GM18526 (cell line): ENCODE measurements around the gene KRTAP10-8.
"Not testable (repeated sequence)": the region's sequence is repeated elsewhere in the genome, so short reads cannot be mapped to it uniquely, and the experiment has no call there.

Experiments
- POLR2A ChIP-seq: IDR thresholded peaks from 3 replicates; pipeline ENCODE4 v1.6.1; 2011; ENCODE audit not compliant: insufficient read length; ENCODE audit errors: extremely low read depth

The KRTAP10-8 gene, protein sequence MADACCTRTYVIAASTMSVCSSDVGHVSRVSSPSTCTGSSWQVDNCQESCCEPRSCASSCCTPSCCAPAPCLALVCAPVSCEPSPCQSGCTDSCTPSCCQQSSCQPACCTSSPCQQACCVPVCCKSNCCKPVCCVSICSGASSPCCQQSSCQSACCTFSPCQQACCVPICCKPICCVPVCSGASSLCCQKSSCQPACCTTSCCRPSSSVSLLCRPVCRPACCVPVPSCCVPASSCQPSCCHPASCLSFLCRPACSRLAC

DNA sequence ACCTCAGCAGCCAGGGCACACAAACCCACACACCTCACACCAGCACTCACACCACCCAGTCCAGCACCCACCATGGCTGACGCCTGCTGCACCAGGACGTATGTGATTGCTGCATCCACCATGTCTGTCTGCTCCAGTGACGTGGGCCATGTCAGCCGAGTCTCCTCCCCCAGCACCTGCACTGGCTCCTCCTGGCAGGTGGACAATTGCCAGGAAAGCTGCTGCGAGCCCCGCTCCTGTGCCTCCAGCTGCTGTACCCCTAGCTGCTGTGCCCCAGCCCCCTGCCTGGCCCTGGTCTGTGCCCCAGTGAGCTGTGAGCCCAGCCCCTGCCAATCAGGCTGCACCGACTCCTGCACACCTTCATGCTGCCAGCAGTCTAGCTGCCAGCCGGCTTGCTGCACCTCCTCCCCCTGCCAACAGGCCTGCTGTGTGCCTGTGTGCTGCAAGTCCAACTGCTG, at the start of gene KRTAP10-8:
Gene KRTAP10-8, plus strand, starts transcription at position 51 of the 458 bp plus-strand sequence. Its CDS starts 22 bp downstream, at position 73.
- no peak for TF ChIP-seq POLR2A

DNA sequence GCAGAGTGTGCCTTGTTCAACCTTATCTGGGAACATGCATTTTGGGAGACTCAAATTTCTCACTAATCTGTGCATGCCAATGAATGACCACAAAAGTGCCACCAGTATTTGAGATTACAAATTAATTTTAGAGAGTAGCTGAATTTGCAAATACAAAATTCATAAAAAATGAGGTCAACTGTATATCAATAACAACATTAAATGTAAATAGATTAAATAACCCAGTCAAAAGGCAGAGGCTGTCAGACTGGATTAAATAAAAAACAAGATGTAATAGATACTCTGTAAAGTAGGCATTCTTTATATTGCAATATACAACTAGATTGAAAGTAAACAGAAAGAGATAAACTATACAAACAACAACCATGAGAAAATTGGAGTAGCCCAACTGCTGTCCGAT, 47.8 kb upstream of the KRTAP10-8 start:
- no peak for TF ChIP-seq POLR2A

DNA sequence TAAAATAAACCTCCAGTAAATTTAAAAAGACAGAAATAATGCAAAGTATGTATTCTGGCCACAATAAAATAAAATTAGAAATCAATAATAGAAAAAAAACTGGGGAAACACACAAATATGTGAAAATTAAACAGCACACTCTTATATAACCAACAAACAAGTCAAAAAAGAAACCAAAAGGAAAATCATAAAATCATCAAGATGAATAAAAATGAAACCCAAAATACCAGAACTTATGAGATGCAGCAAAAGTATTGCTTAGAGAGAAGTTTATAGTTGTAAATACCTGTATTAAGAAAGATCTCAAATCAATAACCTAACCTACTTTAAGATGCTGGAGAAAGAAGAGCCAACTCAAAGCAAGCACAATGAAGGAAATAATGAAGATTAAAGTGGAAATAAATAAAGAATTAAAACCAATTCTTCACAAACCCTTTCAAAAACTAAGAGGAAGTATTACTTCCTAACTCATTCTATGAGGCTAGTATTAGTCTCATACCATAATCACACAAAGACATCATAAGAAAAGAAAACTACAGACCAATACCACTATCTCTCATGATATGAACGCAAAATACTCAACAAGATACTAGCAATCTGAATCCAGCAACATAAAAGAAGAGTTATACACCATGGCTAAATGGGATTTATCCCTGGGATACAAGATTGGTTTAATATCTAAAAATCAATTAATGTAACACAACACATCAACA, 46.8 kb upstream of the KRTAP10-8 start:
- no peak for TF ChIP-seq POLR2A

DNA sequence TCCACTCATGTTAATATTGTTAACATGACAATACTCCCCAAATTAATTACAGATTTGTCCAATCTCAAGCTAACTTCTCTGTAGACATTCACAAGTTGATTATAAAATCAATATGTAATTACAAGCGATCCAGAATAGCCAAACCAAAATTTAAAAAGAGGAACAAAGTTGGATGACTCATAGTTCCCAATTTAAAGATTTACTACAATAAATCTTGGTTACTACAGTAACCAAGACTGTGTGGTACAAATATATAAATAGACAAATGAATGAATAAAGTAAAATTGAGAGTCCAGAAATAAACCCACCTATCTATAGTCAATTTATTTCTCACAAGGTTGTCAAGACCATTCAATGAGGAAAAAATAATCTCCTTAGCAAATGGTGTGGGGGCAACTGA, 45.5 kb upstream of the KRTAP10-8 start:
- no peak for TF ChIP-seq POLR2A

DNA sequence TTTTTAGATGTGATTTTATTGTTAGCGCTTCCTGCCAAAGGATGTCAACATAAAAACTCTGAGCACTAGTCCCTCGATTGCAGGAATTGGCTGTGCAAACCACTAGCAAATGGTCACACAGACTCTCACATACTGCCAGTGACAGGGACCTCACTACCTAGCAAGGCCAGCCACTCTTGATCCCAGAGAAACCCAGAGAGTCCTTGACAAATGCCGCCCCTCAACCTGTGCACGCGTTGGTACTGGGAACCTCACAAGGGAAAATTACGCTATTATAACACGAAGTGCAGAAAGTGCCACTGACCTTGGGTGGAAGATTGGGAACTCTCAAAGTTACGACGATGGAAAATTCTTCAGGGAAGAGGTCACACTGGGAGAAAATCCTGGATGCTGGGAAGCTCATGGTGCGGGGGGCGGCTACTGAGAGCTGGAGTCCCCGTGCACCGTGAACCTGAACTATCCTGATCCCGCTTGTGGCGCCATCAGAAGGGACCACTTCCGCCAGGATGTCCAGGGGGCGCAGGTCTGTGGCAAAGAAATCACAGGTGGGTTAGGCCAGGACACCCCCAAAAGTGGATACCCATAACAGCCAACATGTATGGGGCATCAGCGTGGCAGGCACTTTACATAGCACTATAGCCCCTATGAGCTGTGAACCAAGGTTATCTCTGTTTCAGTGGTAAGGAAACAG, 44.3 kb upstream of the KRTAP10-8 start:
- TF ChIP-seq POLR2A = no peak

DNA sequence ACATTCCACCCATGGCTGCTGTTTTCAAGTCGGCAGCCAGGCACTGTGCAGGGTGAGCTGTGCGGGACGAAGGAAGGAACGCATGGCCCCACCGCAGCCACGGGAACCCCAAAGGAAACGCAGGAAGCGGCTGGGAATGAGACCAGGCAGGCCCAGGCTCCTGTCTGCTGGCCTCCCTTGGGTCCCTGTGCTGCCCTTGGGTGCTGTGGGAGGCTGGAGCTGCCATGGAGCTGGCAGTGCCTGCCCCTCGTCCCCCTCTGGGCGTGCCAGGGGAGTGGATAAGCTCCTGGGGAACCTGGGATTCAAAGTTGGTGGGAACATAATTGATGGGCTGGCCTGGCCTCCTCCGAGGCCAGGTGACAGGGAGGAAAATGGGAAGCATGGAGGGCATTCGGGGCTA, 43.6 kb upstream of the KRTAP10-8 start:
- TF ChIP-seq POLR2A = no peak

DNA sequence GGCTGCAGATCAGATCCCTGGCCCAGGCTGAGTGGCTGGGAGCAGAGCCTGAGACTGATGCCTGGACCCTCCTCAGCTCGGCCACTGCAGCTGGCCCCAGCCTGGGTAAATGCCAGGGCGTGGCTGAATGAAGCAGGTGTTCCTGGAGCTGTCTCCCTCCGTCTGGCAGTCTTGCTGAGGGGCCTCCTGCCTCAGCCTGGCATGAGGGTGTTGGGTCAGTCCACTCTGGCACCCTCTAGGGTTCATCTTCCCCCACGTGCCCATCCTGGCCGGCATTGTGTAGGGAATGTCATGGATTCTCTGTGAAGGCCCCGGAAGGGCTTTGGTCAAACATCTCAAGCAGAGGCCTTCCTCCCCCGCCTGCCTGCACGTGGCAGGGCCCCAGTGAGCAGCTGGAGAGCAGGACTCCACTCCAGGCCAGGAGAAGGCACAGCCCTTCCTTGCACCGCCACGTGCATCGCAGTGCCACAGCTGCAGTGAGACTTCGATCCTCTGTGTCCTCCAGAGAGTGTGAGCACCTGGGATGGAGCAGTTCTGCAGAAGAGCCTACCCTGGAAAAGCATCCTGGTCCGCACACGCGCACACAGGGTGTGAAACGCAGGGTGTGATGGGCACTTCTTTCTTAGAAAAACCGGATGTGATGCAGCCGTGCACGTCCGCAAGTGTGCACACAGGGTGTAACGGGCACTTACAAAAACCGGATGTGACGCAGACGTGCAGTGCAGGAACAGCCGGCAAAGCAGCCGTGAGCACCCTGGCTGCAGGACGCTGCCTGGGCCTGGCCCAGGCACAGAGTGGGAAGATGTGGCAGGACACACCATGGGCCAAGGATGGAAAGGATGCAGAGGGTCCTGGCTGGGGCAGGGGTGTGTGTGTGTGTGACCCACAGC, 43.0 kb upstream of the KRTAP10-8 start:
- no peak for TF ChIP-seq POLR2A

DNA sequence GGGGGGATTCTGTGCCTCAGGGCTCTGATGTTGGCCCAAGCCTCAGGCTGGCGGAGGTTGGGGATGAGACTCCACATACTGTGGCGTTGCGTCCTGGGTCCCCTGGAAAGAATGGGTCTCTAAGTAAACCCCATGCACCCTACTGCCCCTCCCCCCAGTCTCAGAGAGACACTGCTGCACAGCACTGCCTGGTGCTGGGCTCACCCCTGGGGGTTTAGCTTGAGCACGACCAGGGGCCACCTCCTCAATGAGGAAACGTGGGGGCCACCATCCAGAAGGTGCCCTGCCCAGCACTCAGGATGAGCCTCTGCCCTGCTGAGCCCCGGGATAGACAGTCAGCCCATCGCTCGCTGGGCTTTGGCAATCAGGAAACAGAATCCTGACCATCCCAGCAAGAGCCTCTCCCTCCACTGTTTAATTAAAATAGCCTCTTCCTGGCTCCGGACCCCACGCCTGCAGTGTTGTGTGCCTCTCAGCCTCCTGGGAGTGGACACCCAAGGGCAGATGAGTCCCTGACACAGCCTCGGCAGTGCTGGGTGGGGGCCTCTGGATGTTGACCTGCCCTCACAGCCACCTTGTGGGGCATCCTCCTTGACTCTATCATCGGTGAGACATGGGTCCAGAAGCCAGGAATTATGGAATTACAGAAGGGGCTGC, 41.9 kb upstream of the KRTAP10-8 start:
- TF ChIP-seq POLR2A = no peak

DNA sequence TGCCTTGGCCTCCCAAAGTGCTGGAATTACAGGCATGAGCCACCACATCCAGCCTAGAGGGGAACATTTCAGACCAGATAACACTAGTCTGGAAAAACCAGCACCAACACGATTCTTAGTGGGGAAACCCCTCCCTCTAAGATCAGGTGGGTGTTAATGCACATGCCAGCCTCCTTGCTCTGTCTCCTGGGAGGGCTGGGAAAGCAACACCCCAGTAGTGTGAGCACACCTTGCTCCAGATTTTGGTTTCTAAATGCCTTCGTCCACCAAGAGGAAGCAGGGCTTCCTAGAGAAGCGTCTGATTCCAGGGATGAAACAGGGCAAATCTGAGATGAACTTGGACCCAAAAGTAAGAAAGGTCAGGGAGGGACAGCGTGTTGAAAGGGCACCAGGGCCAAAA, 40.6 kb upstream of the KRTAP10-8 start:
- no peak for TF ChIP-seq POLR2A

DNA sequence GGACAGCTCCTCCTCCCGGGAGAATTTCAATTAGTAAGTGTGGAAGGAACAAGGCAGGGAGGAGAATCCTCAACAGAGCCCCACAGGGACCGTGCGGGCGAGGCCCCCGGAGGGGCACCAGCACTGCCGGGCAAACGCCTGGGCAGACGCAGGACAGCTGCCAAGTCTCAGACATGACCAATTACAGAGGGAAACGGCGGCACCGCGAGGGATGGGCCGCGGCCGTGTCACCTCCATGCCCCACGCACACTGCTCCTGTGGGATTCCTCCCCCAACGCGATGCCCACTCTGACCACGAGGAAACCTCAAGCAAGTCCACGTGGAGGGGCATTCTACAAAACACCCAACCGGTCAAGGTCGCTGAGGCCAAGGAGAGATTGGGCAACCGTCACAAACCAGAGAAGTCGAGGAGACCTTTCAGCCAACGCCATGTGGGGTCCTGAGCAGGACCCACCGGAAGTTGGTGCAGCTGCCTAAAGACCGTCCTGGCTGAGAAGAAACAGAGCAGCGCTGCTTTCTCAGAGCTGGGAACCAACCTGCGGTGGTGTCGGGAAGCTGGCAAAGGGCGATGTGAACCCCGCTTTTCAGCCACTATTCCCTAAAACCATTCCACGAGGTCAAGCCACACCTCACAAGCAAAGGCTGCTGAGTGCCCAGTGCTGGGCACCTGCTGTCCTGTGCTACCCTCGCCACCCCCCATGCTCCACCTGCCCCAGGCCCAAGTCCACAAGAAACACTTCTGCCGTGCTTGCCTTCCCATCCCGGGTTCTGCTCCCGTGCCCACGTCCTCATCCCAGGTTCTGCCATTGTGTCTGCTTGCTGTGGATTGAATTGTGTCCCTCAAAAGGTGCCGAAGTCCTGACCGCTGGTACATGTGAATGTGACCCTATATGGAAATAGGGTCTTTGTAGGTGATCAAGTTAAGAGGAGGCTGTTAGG, 39.8 kb upstream of the KRTAP10-8 start:
- TF ChIP-seq POLR2A = no peak

DNA sequence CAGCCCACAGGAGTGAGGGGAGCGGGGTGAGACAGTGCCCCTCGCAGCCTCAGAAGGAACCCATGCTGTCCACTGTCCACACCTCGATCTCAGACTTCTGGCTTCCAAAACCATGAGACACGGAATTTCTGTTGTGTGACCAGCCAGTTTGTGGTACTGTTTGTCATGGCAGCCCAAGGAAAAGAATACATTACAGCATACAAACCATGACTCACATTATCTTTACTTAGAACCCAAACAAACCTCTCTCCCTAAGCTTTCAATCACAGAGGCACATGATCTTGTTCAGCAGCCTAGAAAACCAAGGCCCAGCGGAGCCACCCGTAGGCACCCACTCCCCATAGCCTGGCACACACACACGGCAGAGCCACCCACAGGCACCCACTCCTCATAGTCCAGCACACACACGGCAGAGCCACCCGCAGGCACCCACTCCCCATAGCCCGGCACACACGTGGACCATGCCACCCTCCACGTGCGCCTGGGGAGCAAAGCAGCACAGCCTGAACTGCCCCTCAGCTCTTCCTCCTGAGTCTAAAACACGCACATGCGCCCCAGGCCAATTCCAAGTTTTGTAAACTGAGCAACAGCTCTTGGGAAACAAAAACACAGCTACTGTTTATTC, 38.8 kb upstream of the KRTAP10-8 start:
- TF ChIP-seq POLR2A = no peak

DNA sequence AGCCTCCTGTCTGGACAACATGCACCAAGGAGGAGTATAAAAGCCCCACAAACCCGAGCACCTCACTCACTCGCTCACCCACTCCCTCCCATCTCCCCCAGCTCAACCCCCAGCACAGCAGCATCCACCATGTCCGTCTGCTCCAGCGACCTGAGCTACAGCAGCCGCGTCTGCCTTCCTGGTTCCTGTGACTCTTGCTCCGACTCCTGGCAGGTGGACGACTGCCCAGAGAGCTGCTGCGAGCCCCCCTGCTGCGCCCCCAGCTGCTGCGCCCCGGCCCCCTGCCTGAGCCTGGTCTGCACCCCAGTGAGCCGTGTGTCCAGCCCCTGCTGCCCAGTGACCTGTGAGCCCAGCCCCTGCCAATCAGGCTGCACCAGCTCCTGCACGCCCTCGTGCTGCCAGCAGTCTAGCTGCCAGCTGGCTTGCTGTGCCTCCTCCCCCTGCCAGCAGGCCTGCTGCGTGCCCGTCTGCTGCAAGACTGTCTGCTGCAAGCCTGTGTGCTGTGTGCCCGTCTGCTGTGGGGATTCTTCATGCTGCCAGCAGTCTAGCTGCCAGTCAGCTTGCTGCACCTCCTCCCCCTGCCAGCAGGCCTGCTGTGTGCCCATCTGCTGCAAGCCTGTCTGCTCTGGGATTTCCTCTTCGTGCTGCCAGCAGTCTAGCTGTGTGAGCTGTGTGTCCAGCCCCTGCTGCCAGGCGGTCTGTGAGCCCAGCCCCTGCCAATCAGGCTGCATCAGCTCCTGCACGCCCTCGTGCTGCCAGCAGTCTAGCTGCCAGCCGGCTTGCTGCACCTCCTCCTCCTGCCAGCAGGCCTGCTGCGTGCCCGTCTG, 38.0 kb upstream of the KRTAP10-8 start, which contains the start of gene KRTAP10-4:
Gene KRTAP10-4, plus strand, starts transcription at position 100 of the 827 bp plus-strand sequence. Its CDS starts 30 bp downstream, at position 130.
- not testable (repeated sequence) for TF ChIP-seq POLR2A
